ENCODE results near the gene ARL8B.

DNA sequence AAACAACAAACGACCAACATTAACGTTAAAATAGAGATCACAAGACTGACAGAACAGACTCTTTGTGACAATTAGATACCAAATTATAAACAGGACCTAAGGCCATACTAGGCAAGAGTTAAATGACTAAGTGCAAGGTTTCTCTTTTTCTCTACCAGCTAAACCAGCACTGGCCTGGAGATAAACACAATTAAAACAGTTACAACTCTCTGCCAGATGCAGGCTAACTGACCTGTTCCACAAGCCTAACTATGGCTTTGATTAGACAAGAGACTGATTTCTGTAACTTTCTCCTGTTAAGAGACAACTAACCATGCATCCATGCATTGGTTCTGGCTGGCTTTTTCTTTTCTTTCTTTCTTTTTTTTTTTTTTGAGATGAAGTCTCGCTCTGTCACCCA lies 1.6 kb upstream of the ARL8B start:
- TF ChIP-seq POLR2AphosphoS5 (IDR thresholded peaks at IDR 0.05) (no peak), POLR2A (IDR thresholded peaks at IDR 0.05) (no peak)

Measured in breast epithelium (tissue), 3 donors.